ENCODE results near the gene CLK2.
"Not testable (repeated sequence)": the region's sequence is repeated elsewhere in the genome, so short reads cannot be mapped to it uniquely, and the experiment has no call there.

CLK2 gene

GRCh38 chr1:155263067-155263466 is 10.2 kb downstream of the CLK2 start:
- no peak for DNase-seq

DNA sequence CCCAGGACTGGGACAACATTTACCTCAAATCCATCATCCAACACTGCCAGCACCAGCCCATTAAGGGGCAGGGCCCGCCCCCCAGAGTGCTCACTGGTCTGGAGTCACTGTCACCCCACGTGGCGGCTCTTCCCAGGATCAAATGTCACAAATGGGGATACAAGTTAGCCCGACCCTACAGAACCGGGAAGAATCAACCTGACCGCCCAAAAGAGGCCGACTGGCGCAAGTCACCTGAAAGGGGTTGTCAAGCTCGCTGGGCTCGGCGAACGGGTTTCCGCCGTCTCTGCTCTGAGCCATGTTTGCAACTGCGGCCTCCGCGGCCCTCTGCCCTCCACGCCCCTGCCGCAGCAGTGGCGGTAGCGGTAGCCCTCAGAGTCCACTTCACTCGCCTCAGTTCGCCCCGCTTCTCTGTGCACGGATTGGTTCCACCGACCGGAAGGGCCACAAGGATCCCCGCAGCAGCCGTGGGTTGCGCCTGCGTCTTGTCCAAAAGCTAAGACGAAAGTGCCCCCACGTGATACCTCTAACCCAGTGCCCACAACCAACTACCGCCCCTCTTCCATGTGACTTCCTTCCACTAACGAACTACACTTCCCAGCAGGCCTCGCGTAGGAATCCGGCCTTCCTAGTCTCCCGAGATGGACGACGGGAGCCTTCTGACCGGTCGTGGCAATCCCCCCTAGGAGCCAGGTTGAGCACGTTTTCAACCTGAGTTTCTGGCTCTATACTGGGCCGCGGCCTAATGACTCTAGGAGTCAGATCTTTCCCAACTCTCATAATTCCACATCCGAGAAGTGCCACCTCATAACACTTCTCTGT is 11.2 kb downstream of the CLK2 start, which contains the start of gene SCAMP3:
Gene SCAMP3 (minus strand): TSS at position 509 of the 822 bp plus-strand sequence. CDS start 209 bp downstream, at position 300.
- DNase-seq: peak; percentile 88 to 97

DNA sequence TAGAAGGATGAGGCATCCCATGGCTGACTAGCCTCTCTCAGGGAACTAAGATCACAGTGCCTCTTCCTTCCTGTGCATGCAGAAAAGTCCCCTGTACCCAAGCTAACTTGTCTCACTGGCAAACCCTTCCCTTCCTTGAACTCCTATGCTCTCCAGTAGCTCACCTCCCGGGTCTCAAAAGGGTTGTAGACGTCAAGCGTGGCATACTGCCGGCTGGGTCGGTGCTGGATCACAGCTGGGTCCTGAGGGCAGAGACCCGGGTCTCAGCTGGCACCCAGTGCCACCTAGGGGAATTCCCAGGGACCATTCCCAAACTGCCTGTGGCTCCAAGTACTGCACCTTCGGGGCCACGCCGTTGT is 11.8 kb downstream of the CLK2 start:
- no peak for DNase-seq

DNA sequence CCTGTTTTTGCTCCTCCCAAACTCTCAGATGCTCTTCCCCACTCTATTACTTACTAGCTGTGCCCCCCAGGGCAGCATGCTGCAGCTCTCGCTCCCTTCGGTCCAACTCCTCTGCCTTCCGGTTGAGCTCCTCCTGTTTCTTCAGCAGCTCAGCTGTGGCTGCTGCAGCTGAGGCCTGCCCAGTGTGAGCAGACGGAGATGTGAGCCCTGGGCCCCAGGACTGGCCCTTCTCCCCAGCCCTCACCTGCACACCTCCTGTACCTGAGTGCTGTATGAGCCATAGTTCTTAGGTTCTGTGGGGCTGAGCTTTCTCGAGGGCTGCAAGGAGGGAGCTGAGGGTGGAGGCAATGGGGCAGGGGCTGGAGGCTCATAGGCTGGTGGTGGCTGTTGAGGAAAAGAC is 13.0 kb downstream of the CLK2 start:
- no peak for DNase-seq

- no peak for DNase-seq
Observed at GRCh38 chr1:155256058-155256852, 17.0 kb downstream of the CLK2 start.

DNA sequence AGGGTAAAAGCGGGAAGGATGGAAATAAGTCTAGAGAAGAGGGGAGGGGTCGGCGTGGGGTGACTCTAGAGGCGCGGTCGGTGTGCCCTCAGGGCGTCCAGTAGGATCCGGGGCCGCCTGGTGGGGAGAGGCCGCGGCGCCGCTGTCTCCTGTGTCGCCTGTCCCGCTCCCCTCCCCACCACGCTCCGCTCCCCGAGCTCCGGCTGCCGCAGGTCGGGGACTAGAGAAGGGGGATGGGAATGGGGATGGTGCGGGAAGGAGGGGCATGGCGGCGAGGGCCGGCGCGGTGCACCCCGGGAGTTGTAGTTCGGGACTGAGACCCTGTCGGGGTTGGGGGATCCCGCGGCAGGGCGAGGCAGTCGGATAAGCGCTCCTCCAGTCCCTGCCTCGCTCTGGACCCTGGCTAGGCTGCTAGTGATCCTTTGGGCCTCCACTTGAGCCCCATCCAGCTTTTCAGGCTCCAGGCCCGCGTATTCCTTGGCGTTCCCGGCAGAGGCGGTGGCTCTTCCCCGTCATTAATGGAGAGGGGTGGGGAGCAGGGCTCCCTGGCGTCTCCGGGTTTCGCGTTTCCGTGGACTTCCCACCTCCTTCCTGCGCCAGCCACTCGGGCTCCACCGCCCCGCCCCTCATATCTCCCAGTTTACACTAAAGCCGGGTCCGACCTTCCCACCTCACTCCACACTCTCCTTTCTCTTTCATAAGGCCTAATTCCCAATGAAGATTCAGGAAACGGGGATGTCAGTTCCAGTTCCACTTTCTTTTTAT is 17.9 kb downstream of the CLK2 start, which contains the start of gene ENTREP3:
Gene ENTREP3 (minus strand): TSS at position 241 of the 765 bp plus-strand sequence. CDS start 606 bp downstream, outside the sequence.
- DNase-seq: peak; percentile 17 to 68

DNA sequence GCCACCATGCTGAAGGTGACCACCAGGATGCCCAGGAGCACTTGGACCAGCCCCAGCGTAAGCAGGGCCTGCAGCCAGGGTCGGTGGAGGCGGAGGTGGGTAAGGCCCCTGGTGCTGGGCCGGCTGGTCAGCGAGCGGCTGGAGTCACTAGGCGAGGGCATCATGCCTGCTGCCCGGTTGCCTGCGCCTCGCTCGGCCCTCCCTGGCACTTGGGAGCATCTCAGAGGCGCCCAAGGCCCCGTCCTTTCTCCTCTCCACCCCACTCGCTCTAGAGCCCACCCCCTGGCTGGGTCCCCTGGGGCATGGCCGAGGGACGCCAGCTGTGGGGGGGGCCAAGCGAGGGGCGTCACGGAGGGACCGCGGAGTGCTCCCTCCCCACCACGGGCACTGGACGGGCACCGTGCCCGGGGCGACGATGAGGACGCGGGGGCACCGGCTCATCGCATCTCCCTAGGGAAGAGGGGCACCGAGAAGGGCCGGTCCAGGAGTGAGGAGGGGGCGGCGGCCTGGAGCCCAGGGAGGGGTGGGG is 18.5 kb downstream of the CLK2 start:
- no peak for DNase-seq

DNA sequence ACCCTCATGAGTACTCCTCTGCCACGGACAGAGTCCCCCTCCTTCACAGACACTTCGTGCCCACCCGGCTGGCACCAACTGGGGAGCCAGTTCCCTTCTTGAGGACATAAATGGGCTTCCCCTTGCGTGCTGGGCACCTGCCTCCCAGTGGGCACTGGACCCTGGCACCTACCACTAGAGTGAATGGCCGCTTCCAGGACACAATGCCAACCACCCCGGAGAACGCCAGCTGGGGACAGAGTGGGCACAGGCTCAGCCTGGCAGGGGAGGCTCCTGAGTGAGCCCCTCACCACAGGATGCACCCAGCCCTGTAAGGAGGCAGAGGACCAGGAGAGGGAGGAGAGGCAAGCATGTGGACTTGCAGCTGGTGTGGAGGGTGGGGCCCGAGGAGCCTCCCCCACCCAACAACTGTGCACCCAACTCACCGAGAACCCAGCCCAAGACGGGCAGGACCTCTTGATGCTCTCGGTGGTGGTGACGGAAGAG is 19.0 kb downstream of the CLK2 start:
- DNase-seq: no peak

DNA sequence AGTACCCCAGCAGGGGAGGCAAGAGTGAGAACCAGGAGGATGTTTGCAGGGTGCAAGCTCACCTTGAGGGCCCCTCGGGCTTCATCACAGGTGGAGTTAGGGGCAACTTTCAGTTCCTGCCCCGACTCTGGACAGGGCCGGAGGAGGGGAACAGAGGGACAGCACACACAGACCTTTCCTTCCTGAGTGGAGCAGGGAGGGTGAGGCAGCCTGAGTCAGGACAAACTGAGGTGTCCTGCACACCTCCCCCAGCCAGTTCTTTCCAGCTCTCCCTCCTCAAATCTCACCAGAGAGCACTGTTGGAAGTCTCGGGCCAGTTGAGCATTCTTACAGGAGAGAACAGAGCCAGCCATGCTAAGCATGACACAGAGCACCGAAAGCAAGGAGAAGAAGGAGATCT is 19.5 kb downstream of the CLK2 start:
- DNase-seq: no peak

DNA sequence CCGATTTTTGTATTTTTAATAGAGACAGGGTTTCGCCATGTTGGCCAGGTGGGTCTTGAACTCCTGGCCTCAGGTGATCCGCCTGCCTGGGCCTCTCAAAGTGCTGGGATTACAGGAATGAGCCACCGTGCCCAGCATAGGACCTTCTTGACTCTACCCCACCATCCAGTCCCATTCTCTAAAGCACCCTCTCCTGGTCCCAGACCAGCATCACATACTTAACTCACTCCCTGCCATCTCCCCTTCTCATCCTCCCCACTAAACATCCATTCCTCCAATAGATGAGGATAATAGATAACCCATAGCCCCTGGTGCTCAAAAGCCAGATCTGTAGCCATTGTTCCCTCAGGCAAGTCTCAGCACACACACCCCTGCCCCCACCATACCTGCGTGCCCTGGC is 20.1 kb downstream of the CLK2 start:
- no peak for DNase-seq

- DNase-seq: no peak
Observed at GRCh38 chr1:155251566-155251965, 21.7 kb downstream of the CLK2 start.

- peak; percentile 25 to 78 for DNase-seq
Observed at GRCh38 chr1:155250633-155251449, 22.5 kb downstream of the CLK2 start.

- DNase-seq: no peak
Observed at GRCh38 chr1:155250246-155250632, 23.1 kb downstream of the CLK2 start.

DNA sequence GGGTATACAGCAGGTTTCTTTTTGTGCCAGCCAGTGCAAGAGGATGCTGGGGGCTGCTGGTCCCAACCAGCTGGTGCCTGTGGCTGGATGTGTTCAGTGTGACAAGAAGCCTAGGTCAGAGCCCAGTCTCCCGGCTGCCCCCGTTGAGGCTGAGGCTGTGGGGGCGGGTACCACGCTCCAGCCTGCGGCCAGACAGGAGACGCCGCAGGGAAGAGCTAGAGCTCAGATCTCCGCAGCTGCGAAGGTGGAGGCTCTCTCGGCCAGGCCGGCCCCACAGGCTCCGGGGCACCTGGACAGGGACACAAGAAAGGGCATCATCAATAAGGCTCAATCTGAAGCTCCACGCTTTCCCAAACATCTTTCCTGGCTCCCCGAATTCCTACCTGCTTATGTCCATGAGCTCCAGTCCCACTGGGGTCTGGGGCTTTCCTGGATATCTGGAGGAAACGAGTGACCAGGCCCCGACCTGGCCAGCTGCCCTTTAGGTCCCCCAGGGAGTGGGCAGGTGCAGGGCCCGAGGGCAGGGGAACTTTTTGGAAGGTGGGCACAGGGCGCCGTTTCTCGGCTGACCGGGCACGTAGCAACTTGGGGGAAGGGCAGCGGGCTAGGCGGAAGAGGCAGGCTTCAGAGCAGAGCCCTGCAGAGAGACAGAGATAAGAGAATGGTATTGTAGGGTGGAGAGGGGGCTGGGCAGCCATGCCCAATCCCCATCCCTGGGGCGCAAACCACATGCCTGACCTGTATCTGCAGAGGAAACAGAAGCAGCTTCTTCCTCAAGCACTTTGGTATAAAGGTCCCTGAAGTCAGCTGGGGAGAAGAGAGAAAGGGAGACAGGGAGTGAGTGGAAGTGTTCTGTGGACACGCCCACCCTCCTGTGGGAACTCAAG is 25.4 kb downstream of the CLK2 start:
- DNase-seq: no peak

- DNase-seq: not testable (repeated sequence)
Observed at GRCh38 chr1:155246796-155247195, 26.5 kb downstream of the CLK2 start.

DNA sequence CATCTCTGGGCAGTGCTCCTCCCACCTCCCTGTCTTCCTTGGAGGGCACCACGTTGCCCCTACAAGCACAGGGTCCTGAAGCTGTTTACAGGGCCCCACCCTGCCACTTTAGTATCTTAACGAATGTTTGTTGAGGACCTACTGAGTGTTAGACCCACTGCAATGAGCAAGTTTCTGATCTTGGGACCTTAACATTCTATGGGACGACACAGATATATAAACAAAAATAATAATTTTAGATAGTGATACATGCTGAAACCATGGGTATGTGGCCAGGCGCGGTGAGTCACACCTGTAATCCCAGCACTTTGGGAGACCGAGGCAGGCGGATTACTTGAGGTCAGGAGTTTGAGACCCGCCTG is 28.2 kb downstream of the CLK2 start:
- no peak for DNase-seq

- peak; percentile 97 to 100 for DNase-seq
Observed at GRCh38 chr1:155244368-155245162, 28.7 kb downstream of the CLK2 start.

- no peak for DNase-seq
Observed at GRCh38 chr1:155242805-155243358, 30.4 kb downstream of the CLK2 start.

DNA sequence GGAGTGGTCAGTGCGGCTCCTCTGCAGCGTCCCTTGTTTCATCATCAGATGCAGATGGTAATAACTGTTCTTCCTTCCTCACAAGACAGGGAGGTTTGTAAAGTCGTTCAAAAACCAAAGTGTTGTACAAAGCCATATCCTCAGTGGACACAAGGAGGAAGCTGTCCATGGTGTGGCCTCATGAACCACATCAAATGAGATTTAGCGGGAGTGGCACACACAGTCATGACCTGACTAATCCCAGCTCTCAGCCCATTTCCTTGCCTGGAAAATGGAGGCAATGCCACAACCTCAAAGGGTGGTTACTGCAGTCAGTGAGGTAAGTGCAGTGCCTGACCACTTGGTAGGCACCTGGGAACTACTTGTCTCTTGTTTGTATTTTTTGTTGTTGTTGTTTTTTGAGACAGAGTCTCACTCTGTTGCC is 31.5 kb downstream of the CLK2 start:
- no peak for DNase-seq
